Measurements from ENCODE around the gene NCR2. TPM values are rescaled to one million over a fixed set of nuclear protein-coding genes. Genes with fewer than 3 reads are reported as not detected.

NCR2 gene
- total and polyA plus RNA-seq, 2 of the 13 experiments (the other 11 are each of a cell fraction or from before 2014, with no cell fraction given) = not detected

DNA sequence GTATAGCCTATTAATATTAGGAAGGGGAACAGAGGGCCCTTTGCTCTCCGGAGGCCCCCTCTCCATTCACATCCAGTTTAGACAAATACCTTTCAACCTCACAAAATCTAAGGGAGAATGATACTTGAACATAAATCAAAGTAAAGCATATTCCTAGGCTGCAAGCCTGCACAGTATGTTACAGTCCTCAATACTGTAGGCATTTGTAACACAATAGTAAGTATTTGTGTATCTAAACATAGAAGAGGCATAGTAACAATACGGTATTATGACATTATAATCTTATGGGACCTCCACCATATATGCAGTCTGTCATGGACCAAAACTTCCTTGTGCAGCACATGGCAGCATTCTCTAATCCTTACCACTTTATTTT lies 46.7 kb upstream of the NCR2 start:
- no peaks in the 10 kb centered on the region for H4K20me1 ChIP-seq (ENCODE audit: insufficient read depth, low read length)
- H3K36me3 ChIP-seq (replicated peaks in 1 of 2; ENCODE audit: control insufficient read depth in 1 of 2, insufficient read depth in 2 of 2, low read length in 2 of 2) = no peaks in the 10 kb centered on the region
- intact Hi-C loops (cut with micrococcal nuclease; ENCODE audit: unreplicated experiment) = no loop called here
- 48% methylated on average over 2 of the region's 2 CpGs for WGBS (ENCODE audit: low lambda C conversion rate)
- FAIRE-seq (no peak), ATAC-seq (no peak), DNase-seq (ENCODE audit: low spot score) (no peak)
- no peaks in the 10 kb centered on the region for H3K9me3 ChIP-seq (ENCODE audit: low read length)
- TF ChIP-seq TCF12 (IDR thresholded peaks at IDR 0.05) (no peak), TCF12 (CRISPR knock-in tag; IDR thresholded peaks at IDR 0.05) (no peak), SALL2 (CRISPR knock-in tag; IDR thresholded peaks at IDR 0.05) (no peak)
- TF ChIP-seq, protein P1, sequence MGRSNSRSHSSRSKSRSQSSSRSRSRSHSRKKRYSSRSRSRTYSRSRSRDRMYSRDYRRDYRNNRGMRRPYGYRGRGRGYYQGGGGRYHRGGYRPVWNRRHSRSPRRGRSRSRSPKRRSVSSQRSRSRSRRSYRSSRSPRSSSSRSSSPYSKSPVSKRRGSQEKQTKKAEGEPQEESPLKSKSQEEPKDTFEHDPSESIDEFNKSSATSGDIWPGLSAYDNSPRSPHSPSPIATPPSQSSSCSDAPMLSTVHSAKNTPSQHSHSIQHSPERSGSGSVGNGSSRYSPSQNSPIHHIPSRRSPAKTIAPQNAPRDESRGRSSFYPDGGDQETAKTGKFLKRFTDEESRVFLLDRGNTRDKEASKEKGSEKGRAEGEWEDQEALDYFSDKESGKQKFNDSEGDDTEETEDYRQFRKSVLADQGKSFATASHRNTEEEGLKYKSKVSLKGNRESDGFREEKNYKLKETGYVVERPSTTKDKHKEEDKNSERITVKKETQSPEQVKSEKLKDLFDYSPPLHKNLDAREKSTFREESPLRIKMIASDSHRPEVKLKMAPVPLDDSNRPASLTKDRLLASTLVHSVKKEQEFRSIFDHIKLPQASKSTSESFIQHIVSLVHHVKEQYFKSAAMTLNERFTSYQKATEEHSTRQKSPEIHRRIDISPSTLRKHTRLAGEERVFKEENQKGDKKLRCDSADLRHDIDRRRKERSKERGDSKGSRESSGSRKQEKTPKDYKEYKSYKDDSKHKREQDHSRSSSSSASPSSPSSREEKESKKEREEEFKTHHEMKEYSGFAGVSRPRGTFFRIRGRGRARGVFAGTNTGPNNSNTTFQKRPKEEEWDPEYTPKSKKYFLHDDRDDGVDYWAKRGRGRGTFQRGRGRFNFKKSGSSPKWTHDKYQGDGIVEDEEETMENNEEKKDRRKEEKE (IDR thresholded peaks at IDR 0.05) = no peak
- TF ChIP-seq, protein P2, sequence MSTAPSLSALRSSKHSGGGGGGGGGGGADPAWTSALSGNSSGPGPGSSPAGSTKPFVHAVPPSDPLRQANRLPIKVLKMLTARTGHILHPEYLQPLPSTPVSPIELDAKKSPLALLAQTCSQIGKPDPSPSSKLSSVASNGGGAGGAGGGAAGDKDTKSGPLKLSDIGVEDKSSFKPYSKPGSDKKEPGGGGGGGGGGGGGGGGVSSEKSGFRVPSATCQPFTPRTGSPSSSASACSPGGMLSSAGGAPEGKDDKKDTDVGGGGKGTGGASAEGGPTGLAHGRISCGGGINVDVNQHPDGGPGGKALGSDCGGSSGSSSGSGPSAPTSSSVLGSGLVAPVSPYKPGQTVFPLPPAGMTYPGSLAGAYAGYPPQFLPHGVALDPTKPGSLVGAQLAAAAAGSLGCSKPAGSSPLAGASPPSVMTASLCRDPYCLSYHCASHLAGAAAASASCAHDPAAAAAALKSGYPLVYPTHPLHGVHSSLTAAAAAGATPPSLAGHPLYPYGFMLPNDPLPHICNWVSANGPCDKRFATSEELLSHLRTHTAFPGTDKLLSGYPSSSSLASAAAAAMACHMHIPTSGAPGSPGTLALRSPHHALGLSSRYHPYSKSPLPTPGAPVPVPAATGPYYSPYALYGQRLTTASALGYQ (CRISPR knock-in tag; IDR thresholded peaks at IDR 0.05) = no peak
- H3K27ac ChIP-seq (ENCODE audit: extremely low read length, insufficient read depth, low read length) = no peak overlapping the region
- no peak overlapping the region for H3K4me3 ChIP-seq (replicated peaks in 1 of 3; ENCODE audit: insufficient read depth in 1 of 3, low read depth in 2 of 3, low read length in 3 of 3)
- CTCF ChIA-PET (ENCODE audit: low intra/inter-chr PET ratio, low total read pairs) = no interaction called here
- POLR2A ChIA-PET = no interaction called here
- BruUV-seq (replicated peaks) = no TSS peak
- in situ Hi-C loops (cut with HindIII; ENCODE audit: extremely low pct_ligation_motif_present, low pct_unique_long_range_greater_than_20kb) = no loop called here
- no peaks in the 10 kb centered on the region for H3K79me2 ChIP-seq (ENCODE audit: insufficient read depth, low read length)
- peaks cover 6 to 43% of the 10 kb centered on the region in 2 experiments; a peak in 4 of 5 replicates for H3K27me3 ChIP-seq (ENCODE audit: control insufficient read depth in 1 of 2, insufficient read depth in 2 of 2, low read length in 2 of 2)
- no peak overlapping the region for H3K9ac ChIP-seq (ENCODE audit: insufficient read depth, low read depth, low read length)
- H2AFZ ChIP-seq (ENCODE audit: low read length) = no peak overlapping the region
- peaks cover 5% of the 10 kb centered on the region for H3K4me1 ChIP-seq (ENCODE audit: insufficient read depth, low read length)
- no peak overlapping the region for H3K4me2 ChIP-seq (ENCODE audit: low read depth, low read length)

Measured in HepG2 (cell line).